Psoas muscle (tissue), 8 donors: ENCODE measurements around the gene C10orf143. TPM values are rescaled to one million over a fixed set of nuclear protein-coding genes. Genes with fewer than 3 reads are reported as not detected.
"Not testable (repeated sequence)": the region's sequence is repeated elsewhere in the genome, so short reads cannot be mapped to it uniquely, and the experiment has no call there.

Source experiments
- ATAC-seq, 4 donors: fragments of 200-7000 bp; cut with Tn5 transposase; one replicate each; pipeline ENCODE4 v1.9.1; 2020; ENCODE audit warnings: moderate library complexity in 3 of 4, mild to moderate bottlenecking in 2 of 4
- DNase-seq, 2 donors: peaks; one replicate each; pipeline ENCODE4 v3.0.0-alpha.2; 2020
- H3K27ac ChIP-seq: fragments of 200-600 bp; one replicate; pipeline ENCODE4 v1.8.0; 2022
- H3K27me3 ChIP-seq, 3 donors: fragments of 200-600 bp in 1 of 3; one replicate each; pipeline versions ENCODE4 v1.6.1 to v1.8.0; 2013 to 2022; ENCODE audit warnings: low read length in 2 of 3, mild to moderate bottlenecking in 2 of 3, moderate library complexity in 1 of 3; ENCODE audit not compliant: insufficient read depth in 3 of 3
- H3K36me3 ChIP-seq, 2 donors: fragments of 200-600 bp in 1 of 2; one replicate each; pipeline versions ENCODE4 v1.6.1 to v1.8.0; 2013 to 2022; ENCODE audit warnings: low read depth in 1 of 2, mild to moderate bottlenecking in 1 of 2, moderate library complexity in 1 of 2; ENCODE audit not compliant: insufficient read depth in 1 of 2
- H3K4me1 ChIP-seq: fragments of 200-600 bp; one replicate; pipeline ENCODE4 v1.8.0; 2022
- H3K4me3 ChIP-seq: fragments of 200-600 bp; one replicate; pipeline ENCODE4 v1.8.0; 2022; ENCODE audit warnings: mild to moderate bottlenecking
- H3K9me3 ChIP-seq: fragments of 200-600 bp; one replicate; pipeline ENCODE4 v1.8.0; 2022
- WGBS, 3 donors: extraction: QIAGEN DNeasy Blood & Tissue Kit; methylation state at CpG; one replicate each; pipeline versions ENCODE4 v1.1.6 to v1.1.7; 2013; 5-methylcytosine and 5-hydroxymethylcytosine counted together
- intact Hi-C, 2 donors: fragments of 100-400 bp; cut with DNase I; formaldehyde crosslinking; loops; one replicate each; pipeline versions ENCODE4 v1.11.0 to v1.14.2; 2022
- polyA plus RNA-seq, 3 donors: library from polyadenylated mRNA; stranded (reverse); fragments of 200-250 nt; gene quantifications; one replicate each; pipeline ENCODE4 v1.2.3, GENCODE V29; 2013
- total RNA-seq, 4 donors: library from RNA; stranded (reverse); fragmentation: NEBNext Ultra II Directional in 2 of 4; extraction: Animal tissue kit (Norgen Biotek cat#: 25700) in 2 of 4; gene quantifications; one replicate each; pipeline versions ENCODE4 v1.2.1 to v1.2.4, GENCODE V29; 2021 to 2023
- TF ChIP-seq, protein P1 (sequence below): fragments of 200-600 bp; IDR thresholded peaks from one replicate; pipeline ENCODE4 v1.8.0; 2022; ENCODE audit warnings: antibody characterized with exemption
- donor health status: healthy with polysubstance abuse.
- donor health status: DM: no; HTN: no; CAD: no; lungs with moderate emphysema.
- donor health status: Bipolar disorder and iron deficiency.
- donor health status: healthy.
- donor health status: DM: yes; HTN: yes; CAD: no.
- donor health status: DM: no; HTN: no; CAD: no.
- donor health status: DM: no; HTN: no; CAD: no.
- donor health status: DM: yes; HTN: yes; CAD: no.

C10orf143 gene
- total and polyA plus RNA-seq, 7 donors: 3.3 to 5.1 (median 4.7) TPM

DNA sequence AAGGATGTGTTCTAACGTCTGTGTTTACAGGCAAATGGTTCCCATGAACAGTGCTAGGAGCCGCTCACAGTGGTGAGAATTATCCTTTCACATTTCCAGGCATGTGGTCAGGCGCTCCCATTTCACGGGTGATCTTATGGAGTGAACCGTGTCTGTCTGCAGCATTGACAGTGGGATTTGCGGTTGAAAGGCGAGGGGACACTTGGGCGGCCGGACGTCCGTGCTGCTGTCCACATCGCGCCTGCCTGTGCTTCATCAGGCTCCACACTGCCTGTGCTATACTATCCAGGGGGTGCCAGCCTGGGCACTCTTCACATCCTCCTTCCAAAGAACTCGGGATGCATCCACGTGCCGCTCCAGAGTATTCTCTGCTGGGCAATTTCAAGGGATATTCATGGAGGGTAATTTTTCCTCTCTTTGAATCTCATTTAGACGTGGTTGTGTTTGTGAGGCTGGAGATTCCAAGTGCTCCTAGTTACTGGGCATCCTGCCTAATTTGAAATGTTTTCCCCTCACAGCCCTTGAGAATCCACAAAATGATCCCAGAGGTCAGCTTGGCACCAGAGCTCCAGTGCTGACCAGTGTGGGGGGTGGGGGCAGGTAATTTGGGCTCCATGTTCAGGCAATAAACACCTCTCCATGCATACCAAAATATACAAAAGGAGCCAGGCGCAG is 84.7 kb downstream of the C10orf143 start:
- no peaks in the 10 kb centered on the region for H3K27me3 ChIP-seq
- TF ChIP-seq, protein P1, sequence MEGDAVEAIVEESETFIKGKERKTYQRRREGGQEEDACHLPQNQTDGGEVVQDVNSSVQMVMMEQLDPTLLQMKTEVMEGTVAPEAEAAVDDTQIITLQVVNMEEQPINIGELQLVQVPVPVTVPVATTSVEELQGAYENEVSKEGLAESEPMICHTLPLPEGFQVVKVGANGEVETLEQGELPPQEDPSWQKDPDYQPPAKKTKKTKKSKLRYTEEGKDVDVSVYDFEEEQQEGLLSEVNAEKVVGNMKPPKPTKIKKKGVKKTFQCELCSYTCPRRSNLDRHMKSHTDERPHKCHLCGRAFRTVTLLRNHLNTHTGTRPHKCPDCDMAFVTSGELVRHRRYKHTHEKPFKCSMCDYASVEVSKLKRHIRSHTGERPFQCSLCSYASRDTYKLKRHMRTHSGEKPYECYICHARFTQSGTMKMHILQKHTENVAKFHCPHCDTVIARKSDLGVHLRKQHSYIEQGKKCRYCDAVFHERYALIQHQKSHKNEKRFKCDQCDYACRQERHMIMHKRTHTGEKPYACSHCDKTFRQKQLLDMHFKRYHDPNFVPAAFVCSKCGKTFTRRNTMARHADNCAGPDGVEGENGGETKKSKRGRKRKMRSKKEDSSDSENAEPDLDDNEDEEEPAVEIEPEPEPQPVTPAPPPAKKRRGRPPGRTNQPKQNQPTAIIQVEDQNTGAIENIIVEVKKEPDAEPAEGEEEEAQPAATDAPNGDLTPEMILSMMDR: no peak
- H3K4me3 ChIP-seq: no peak overlapping the region
- H3K9me3 ChIP-seq: no peaks in the 10 kb centered on the region
- 42 to 52% (median 47%) methylated on average over 18 of the region's 18 CpGs for WGBS, 3 donors
- intact Hi-C loops: no loop called here
- no peaks in the 10 kb centered on the region for H3K36me3 ChIP-seq
- H3K4me1 ChIP-seq: no peaks in the 10 kb centered on the region
- H3K27ac ChIP-seq: no peak overlapping the region
- ATAC-seq (no peak), DNase-seq (no peak)

DNA sequence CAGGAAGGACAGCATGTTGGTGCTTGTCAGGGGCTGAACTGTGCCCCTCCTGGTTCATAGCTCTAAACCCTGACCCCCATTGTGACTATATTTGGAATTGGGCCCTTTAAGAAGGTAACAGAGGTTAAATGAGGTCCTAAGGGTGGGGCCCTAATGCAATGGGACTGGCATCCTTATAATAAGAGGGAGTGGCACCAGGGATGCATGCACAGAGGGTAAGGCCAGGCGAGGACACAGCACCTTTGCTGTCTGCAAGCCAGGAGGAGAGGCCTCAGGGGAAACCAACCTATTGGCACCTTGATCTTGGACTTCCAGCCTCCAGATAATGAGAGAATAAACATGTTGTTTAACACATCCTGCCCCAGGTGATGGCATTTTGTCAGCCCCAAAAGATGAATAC is 85.3 kb downstream of the C10orf143 start:
- intact Hi-C loops: no loop called here
- H3K4me3 ChIP-seq: no peak overlapping the region
- H3K27me3 ChIP-seq: peaks cover 0 to 6% (median 0%) of the 10 kb centered on the region in 3 donors
- no peaks in the 10 kb centered on the region for H3K4me1 ChIP-seq
- H3K9me3 ChIP-seq: no peaks in the 10 kb centered on the region
- DNase-seq: no peak
- no peak overlapping the region for H3K27ac ChIP-seq
- H3K36me3 ChIP-seq: no peaks in the 10 kb centered on the region
- no peak for ATAC-seq
- 82 to 100% (median 98%) methylated on average over 1 of the region's 1 CpG for WGBS, 3 donors
- TF ChIP-seq, protein P1: no peak

DNA sequence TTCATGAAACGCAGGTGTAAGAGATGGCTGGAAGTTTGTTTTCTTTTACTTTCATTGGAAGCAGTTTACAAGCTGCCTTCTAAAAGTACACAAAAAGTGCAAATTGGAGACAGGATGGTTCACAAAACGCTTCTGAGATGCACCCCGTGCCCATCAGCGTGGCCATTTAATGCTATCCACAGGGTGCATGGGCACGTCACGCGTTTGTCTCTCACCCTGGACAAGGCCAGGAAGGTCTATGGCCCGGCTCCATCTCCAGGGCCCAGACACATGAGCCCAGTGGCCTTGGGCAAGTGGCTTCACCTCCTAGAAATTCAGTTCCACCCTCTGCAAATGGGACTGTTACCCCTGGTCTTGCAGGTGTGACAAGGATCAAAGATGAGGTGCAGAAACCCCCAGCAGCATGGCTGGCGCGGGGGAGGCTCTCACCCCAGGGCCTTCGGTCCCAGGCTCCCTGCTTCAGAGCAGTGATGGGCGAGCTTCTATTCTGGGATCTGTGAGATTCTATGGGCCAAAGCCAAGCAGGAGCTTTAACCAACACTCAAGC is 85.8 kb downstream of the C10orf143 start:
- DNase-seq (no peak), ATAC-seq (no peak)
- Histone ChIP-seq H3K4me1 (no peaks in the 10 kb centered on the region), H3K36me3 (no peaks in the 10 kb centered on the region), H3K27ac (no peak overlapping the region), H3K9me3 (no peaks in the 10 kb centered on the region), H3K4me3 (no peak overlapping the region), H3K27me3 (peaks cover 0 to 9% (median 0%) of the 10 kb centered on the region in 3 donors)
- TF ChIP-seq, protein P1: no peak
- intact Hi-C loops: no loop called here
- WGBS, 3 donors: 88 to 95% (median 90%) methylated on average over 12 of the region's 12 CpGs

DNA sequence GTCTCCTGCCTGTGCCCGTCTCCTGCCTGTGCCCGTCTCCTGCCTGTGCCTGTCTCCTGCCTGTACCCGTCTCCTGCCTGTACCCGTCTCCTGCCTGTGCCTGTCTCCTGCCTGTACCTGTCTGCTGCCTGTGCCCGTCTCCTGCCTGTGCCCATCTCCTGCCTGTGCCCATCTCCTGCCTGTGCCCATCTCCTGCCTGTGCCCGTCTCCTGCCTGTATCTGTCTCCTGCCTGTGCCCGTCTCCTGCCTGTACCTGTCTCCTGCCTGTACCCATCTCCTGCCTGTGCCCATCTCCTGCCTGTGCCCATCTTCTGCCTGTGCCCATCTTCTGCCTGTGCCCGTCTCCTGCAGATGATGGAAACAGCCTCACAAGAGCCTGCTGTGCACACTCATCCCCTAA is 86.3 kb downstream of the C10orf143 start:
- ATAC-seq, H3K4me1 ChIP-seq, intact Hi-C loops, H3K27ac ChIP-seq, H3K4me3 ChIP-seq, H3K36me3 ChIP-seq, H3K9me3 ChIP-seq, DNase-seq: not testable (repeated sequence)
- H3K27me3 ChIP-seq: peaks cover 0 to 13% (median 0%) of the 10 kb centered on the region in 3 donors
- 93 to 98% (median 94%) methylated on average over 8 of the region's 8 CpGs for WGBS, 3 donors

GRCh38 chr10:130023454-130024230 is 87.0 kb downstream of the C10orf143 start:
- WGBS, 3 donors: 90 to 94% (median 90%) methylated on average over 17 to 19 of the region's 19 CpGs
- intact Hi-C loops: no loop called here
- Histone ChIP-seq H3K9me3 (no peaks in the 10 kb centered on the region), H3K27ac (no peak overlapping the region), H3K36me3 (no peaks in the 10 kb centered on the region), H3K27me3 (peaks cover 0 to 18% (median 0%) of the 10 kb centered on the region in 3 donors), H3K4me1 (no peaks in the 10 kb centered on the region), H3K4me3 (no peak overlapping the region)
- ATAC-seq (no peak), DNase-seq (no peak)
- TF ChIP-seq, protein P1: no peak
